Sigmoid colon (tissue), 7 donors: Measurements from ENCODE around the gene KCTD16. TPM values are rescaled to one million over a fixed set of nuclear protein-coding genes. Genes with fewer than 3 reads are reported as not detected.

Source experiments
- DNase-seq: peaks from one replicate; pipeline ENCODE4 v3.0.0-alpha.2; 2019
- H3K27ac ChIP-seq, 4 donors: fragments of 200-600 bp; sonication (generic); one replicate each; pipeline ENCODE4 v1.5.1; 2016 to 2019; ENCODE audit warnings: mild to moderate bottlenecking in 1 of 4
- H3K27me3 ChIP-seq, 3 donors: fragments of 200-600 bp; sonication (generic); one replicate each; pipeline ENCODE4 v1.5.1; 2019; ENCODE audit warnings: mild to moderate bottlenecking in 1 of 3
- H3K36me3 ChIP-seq, 4 donors: fragments of 200-600 bp; sonication (generic); one replicate each; pipeline ENCODE4 v1.5.1; 2016 to 2019
- H3K4me1 ChIP-seq, 4 donors: fragments of 200-600 bp; sonication (generic); one replicate each; pipeline ENCODE4 v1.5.1; 2017 to 2019
- H3K4me3 ChIP-seq, 4 donors: fragments of 200-600 bp; sonication (generic); one replicate each; pipeline ENCODE4 v1.5.1; 2017 to 2019; ENCODE audit warnings: mild to moderate bottlenecking in 2 of 4, moderate library complexity in 1 of 4
- H3K9me3 ChIP-seq, 4 donors: fragments of 200-600 bp in 3 of 4; sonication (generic) in 3 of 4; one replicate each; pipeline versions ENCODE4 v1.5.1 to v1.6.1; 2013 to 2019
- CTCF ChIP-seq, 4 experiments: fragments of 450-650 bp in 3 of 4; fragments of 200-600 bp in 1 of 4; IDR thresholded peaks; one replicate each; pipeline ENCODE4 v1.5.1; 2016 to 2019; ENCODE audit warnings: antibody characterized with exemption in 4 of 4, mild to moderate bottlenecking in 3 of 4, moderate library complexity in 2 of 4
- EP300 ChIP-seq, 4 donors: sonication (generic); formaldehyde crosslinking; IDR thresholded peaks; one replicate each; pipeline ENCODE4 v1.6.1; 2017; ENCODE audit warnings: antibody characterized with exemption in 4 of 4
- POLR2A ChIP-seq, 2 donors: fragments of 450-650 bp; IDR thresholded peaks; one replicate each; pipeline ENCODE4 v1.6.1; 2016; ENCODE audit warnings: antibody characterized with exemption in 2 of 2, mild to moderate bottlenecking in 2 of 2, moderate library complexity in 2 of 2
- POLR2AphosphoS5 ChIP-seq, 4 donors: sonication (generic); formaldehyde crosslinking; IDR thresholded peaks; one replicate each; pipeline ENCODE4 v1.6.1; 2017; ENCODE audit warnings: antibody characterized with exemption in 4 of 4
- WGBS, 2 donors: extraction: QIAGEN DNeasy Blood & Tissue Kit; methylation state at CpG; one replicate each; pipeline ENCODE4 v1.1.7; 2013; 5-methylcytosine and 5-hydroxymethylcytosine counted together
- intact Hi-C: fragments of 100-400 bp; cut with DNase I; formaldehyde crosslinking; loops from one replicate; pipeline ENCODE4 v1.15.1; 2023
- polyA plus RNA-seq, 3 donors: library from polyadenylated mRNA; stranded (reverse); fragments of 200-250 nt; gene quantifications; one replicate each; pipeline ENCODE4 v1.2.3, GENCODE V29; 2013
- total RNA-seq, 4 donors: library from RNA; depleted of rRNA; stranded (reverse); fragments of >200 nt; gene quantifications; one replicate each; pipeline ENCODE4 v1.1.0, GENCODE V29; 2016
- donor health status: healthy with polysubstance abuse.
- donor health status: Bipolar disorder and iron deficiency.
- donor health status: healthy.

The KCTD16 gene
- total and polyA plus RNA-seq, 7 donors, result under 0.01 to 0.71 (median 0.16) TPM; not detected in 2

- Histone ChIP-seq H3K4me1 (no peaks in the 10 kb centered on the region), H3K27me3 (no peaks in the 10 kb centered on the region), H3K36me3 (no peaks in the 10 kb centered on the region), H3K9me3 (no peaks in the 10 kb centered on the region), H3K27ac (no peak overlapping the region), H3K4me3 (no peak overlapping the region)
- DNase-seq, result no peak
- WGBS, 2 donors, result 91% methylated on average over 5 of the region's 5 CpGs
- intact Hi-C loops, result no loop called here
- TF ChIP-seq EP300 (IDR thresholded peaks at IDR 0.05) (no peak), CTCF (IDR thresholded peaks at IDR 0.05) (no peak), POLR2A (IDR thresholded peaks at IDR 0.05) (no peak), POLR2AphosphoS5 (IDR thresholded peaks at IDR 0.05) (no peak)
Observed at GRCh38 chr5:144232285-144232684, 61.6 kb downstream of the KCTD16 start.

GRCh38 chr5:144236499-144236898 is 65.8 kb downstream of the KCTD16 start:
- no peak overlapping the region for H3K27ac ChIP-seq
- no peak for TF ChIP-seq POLR2AphosphoS5 (IDR thresholded peaks at IDR 0.05)
- no peak for TF ChIP-seq EP300 (IDR thresholded peaks at IDR 0.05)
- TF ChIP-seq POLR2A (IDR thresholded peaks at IDR 0.05), result no peak
- TF ChIP-seq CTCF (IDR thresholded peaks at IDR 0.05), result no peak
- intact Hi-C loops, result no loop called here
- 87 to 90% methylated on average over 2 of the region's 2 CpGs for WGBS, 2 donors
- no peak for DNase-seq
- H3K27me3 ChIP-seq, result no peaks in the 10 kb centered on the region
- H3K36me3 ChIP-seq, result no peaks in the 10 kb centered on the region
- no peak overlapping the region for H3K4me3 ChIP-seq
- no peaks in the 10 kb centered on the region for H3K9me3 ChIP-seq
- H3K4me1 ChIP-seq, result no peaks in the 10 kb centered on the region

GRCh38 chr5:144237851-144238250 is 67.2 kb downstream of the KCTD16 start:
- H3K9me3 ChIP-seq, result no peaks in the 10 kb centered on the region
- no peak overlapping the region for H3K4me3 ChIP-seq
- no peak for DNase-seq
- WGBS, 2 donors, result 35 to 57% methylated on average over 2 of the region's 2 CpGs
- H3K27ac ChIP-seq, result no peak overlapping the region
- no peaks in the 10 kb centered on the region for H3K36me3 ChIP-seq
- TF ChIP-seq CTCF (IDR thresholded peaks at IDR 0.05) (no peak), POLR2A (IDR thresholded peaks at IDR 0.05) (no peak), EP300 (IDR thresholded peaks at IDR 0.05) (no peak), POLR2AphosphoS5 (IDR thresholded peaks at IDR 0.05) (no peak)
- intact Hi-C loops, result no loop called here
- no peaks in the 10 kb centered on the region for H3K4me1 ChIP-seq
- H3K27me3 ChIP-seq, result no peaks in the 10 kb centered on the region

GRCh38 chr5:144247131-144247530 is 76.5 kb downstream of the KCTD16 start:
- DNase-seq, result no peak
- H3K9me3 ChIP-seq, result no peaks in the 10 kb centered on the region
- intact Hi-C loops, result no loop called here
- no peaks in the 10 kb centered on the region for H3K27me3 ChIP-seq
- H3K4me3 ChIP-seq, result no peak overlapping the region
- H3K27ac ChIP-seq, result no peak overlapping the region
- H3K4me1 ChIP-seq, result no peaks in the 10 kb centered on the region
- no peak for TF ChIP-seq CTCF (IDR thresholded peaks at IDR 0.05)
- no peak for TF ChIP-seq POLR2AphosphoS5 (IDR thresholded peaks at IDR 0.05)
- H3K36me3 ChIP-seq, result no peaks in the 10 kb centered on the region

GRCh38 chr5:144248015-144248414 is 77.3 kb downstream of the KCTD16 start:
- Histone ChIP-seq H3K9me3 (no peaks in the 10 kb centered on the region), H3K27me3 (no peaks in the 10 kb centered on the region), H3K27ac (no peak overlapping the region), H3K36me3 (no peaks in the 10 kb centered on the region), H3K4me1 (no peaks in the 10 kb centered on the region), H3K4me3 (no peak overlapping the region)
- no peak for TF ChIP-seq EP300 (IDR thresholded peaks at IDR 0.05)
- TF ChIP-seq POLR2AphosphoS5 (IDR thresholded peaks at IDR 0.05), result no peak
- TF ChIP-seq CTCF (IDR thresholded peaks at IDR 0.05), result no peak
- no peak for TF ChIP-seq POLR2A (IDR thresholded peaks at IDR 0.05)
- intact Hi-C loops, result no loop called here
- 79 to 87% methylated on average over 2 of the region's 2 CpGs for WGBS, 2 donors
- no peak for DNase-seq
